ENCODE results near the gene ALG6. TPM values are rescaled to one million over a fixed set of nuclear protein-coding genes. Genes with fewer than 3 reads are reported as not detected.
"Not testable (repeated sequence)": the region's sequence is repeated elsewhere in the genome, so short reads cannot be mapped to it uniquely, and the experiment has no call there.

Gene ALG6
- total RNA-seq, 3 donors from 2014 or later = 13.8 to 16.6 (median 15.3) TPM

GRCh38 chr1:63325279-63325985, 42.0 kb upstream of the ALG6 start:
- DNase-seq (no peak), ATAC-seq (no peak)
- Mint-ChIP-seq H3K4me1 (ENCODE audit: low read depth) (peaks cover 29% of the 10 kb centered on the region), H3K4me3 (no peak overlapping the region), H3K27me3 (ENCODE audit: low read depth) (peaks cover 72% of the 10 kb centered on the region), H3K36me3 (ENCODE audit: insufficient read depth) (peaks cover 3% of the 10 kb centered on the region), H3K9me3 (peaks cover 4% of the 10 kb centered on the region)

- peaks cover 30% of the 10 kb centered on the region for H3K4me1 Mint-ChIP-seq (ENCODE audit: low read depth)
Measured at GRCh38 chr1:63326106-63326472, 41.3 kb upstream of the ALG6 start.

DNA sequence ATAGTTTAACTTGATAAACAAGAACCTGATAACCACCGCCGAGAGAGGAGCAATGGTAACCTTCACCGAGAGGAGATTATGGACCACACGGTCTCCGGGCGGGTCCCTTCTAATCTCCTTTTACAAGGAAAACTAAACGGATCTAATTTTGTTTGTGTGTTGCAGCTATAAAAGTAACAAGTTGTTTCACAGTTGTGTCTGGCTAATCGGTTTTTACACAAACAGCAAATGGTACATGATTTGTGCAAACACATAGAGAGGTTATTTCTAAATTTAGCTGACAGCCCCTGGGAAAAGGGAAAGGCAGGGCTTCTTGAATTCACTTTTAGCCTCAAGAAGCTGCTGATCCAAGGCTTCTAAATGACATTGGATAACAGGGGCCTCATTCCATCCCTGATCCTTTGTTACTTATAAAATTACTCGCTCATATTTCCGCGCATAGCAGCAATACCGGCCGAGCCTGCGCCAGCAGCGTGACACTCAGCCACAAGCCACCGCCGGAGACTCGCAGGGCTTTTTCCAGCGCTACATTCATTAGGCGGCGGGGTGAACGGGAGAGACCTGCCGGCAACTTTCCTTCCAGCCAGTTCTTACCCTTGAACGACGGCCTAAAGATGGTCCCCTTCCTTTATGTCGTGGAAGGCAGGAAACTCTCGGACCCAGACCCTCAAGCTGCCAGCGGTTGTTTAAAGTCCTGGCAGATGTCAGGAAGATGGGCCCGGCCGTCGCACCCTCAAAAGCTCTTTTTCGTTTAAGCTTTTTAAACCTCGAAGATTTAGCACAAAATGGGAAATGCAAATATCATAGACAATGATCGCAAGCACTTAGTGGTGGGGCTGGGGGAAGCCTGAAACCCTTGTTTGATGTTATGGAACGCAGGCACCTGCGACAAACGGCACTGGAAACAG, 40.7 kb upstream of the ALG6 start:
- no peak for ATAC-seq
- no peak for DNase-seq
- Mint-ChIP-seq H3K4me3 (no peak overlapping the region), H3K9me3 (peaks cover 11% of the 10 kb centered on the region), H3K27me3 (ENCODE audit: low read depth) (peaks cover 70% of the 10 kb centered on the region), H3K36me3 (ENCODE audit: insufficient read depth) (peaks cover 3% of the 10 kb centered on the region), H3K4me1 (ENCODE audit: low read depth) (peaks cover 25% of the 10 kb centered on the region)

More at GRCh38 chr1:63326106-63326472, 41.3 kb upstream of the ALG6 start:
- Mint-ChIP-seq H3K36me3 (ENCODE audit: insufficient read depth) (peaks cover 3% of the 10 kb centered on the region), H3K27me3 (ENCODE audit: low read depth) (peaks cover 73% of the 10 kb centered on the region), H3K4me3 (no peak overlapping the region), H3K9me3 (peaks cover 11% of the 10 kb centered on the region)
- DNase-seq = no peak
- no peak for ATAC-seq

- Mint-ChIP-seq H3K36me3 (ENCODE audit: insufficient read depth) (peaks cover 3% of the 10 kb centered on the region), H3K27me3 (ENCODE audit: low read depth) (peaks cover 73% of the 10 kb centered on the region), H3K4me1 (ENCODE audit: low read depth) (peaks cover 21% of the 10 kb centered on the region), H3K9me3 (peaks cover 11% of the 10 kb centered on the region), H3K4me3 (no peak overlapping the region)
- DNase-seq (no peak), ATAC-seq (no peak)
Measured at GRCh38 chr1:63327417-63328054, 39.9 kb upstream of the ALG6 start.

DNA sequence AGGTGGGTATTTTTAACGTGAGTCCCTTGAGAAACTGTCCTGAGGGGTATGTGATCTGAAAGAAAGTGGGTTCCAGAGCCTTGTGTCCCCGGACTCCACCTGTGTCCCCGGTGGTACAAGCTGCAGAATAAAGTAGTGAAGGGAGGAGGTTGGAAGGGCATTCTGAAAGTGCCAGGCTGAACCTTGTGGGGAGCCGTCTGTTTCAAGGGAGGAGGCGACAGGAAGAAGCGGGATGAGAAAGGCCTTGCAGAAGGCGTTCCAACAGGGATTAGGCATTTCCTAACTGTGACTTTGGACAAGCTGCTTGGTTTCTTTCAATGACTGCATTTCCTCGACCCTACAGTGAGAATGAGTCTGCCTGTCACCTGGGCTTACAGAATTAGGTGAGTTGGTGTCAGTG, 39.3 kb upstream of the ALG6 start:
- ATAC-seq (no peak), DNase-seq (no peak)
- Mint-ChIP-seq H3K27me3 (ENCODE audit: low read depth) (peaks cover 77% of the 10 kb centered on the region), H3K9me3 (peaks cover 11% of the 10 kb centered on the region), H3K4me1 (ENCODE audit: low read depth) (peaks cover 21% of the 10 kb centered on the region), H3K36me3 (ENCODE audit: insufficient read depth) (peaks cover 3% of the 10 kb centered on the region), H3K4me3 (no peak overlapping the region)

- H3K4me1 Mint-ChIP-seq (ENCODE audit: low read depth) = peaks cover 18% of the 10 kb centered on the region
- H3K4me3 Mint-ChIP-seq = no peak overlapping the region
- H3K27me3 Mint-ChIP-seq (ENCODE audit: low read depth) = peaks cover 78% of the 10 kb centered on the region
- peaks cover 11% of the 10 kb centered on the region for H3K9me3 Mint-ChIP-seq
- ATAC-seq (no peak), DNase-seq (no peak)
- H3K36me3 Mint-ChIP-seq (ENCODE audit: insufficient read depth) = peaks cover 3% of the 10 kb centered on the region
Measured at GRCh38 chr1:63328781-63329180, 38.6 kb upstream of the ALG6 start.

GRCh38 chr1:63329621-63330330, 37.7 kb upstream of the ALG6 start:
- Mint-ChIP-seq H3K9me3 (peaks cover 11% of the 10 kb centered on the region), H3K4me3 (no peak overlapping the region), H3K4me1 (ENCODE audit: low read depth) (peaks cover 15% of the 10 kb centered on the region), H3K27me3 (ENCODE audit: low read depth) (peaks cover 83% of the 10 kb centered on the region), H3K36me3 (ENCODE audit: insufficient read depth) (peaks cover 3% of the 10 kb centered on the region)
- ATAC-seq (peak in 1 of 2 donors; percentile 10), DNase-seq (no peak)

DNA sequence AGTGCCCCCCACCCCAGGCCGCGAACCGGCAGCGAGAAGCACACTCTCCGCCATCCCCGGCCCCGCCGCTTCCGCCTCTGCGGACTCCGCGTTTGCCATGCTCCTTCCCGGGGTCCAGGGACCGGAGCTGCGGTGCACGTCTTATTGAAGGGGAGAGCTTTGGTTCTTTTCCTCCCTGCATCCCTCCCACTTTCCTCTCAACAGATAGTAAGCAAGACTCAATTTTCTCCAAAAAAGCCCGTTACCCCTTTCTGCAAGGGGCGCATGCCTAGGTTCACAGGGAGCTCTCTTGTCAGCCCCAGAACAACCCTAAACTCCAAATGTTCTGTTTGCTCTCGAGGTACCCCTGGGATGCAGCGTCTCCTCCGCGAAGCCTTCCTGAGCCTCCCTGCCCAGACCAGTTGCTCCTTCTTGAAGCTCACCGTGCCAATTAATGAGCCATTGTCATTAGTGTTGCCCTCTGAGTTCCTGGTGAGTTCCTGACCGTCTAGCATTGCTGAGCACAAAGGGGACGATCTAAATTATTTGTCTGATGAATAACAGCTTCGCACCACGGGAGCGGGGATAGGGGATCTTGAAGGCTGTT, 37.0 kb upstream of the ALG6 start:
- H3K27me3 Mint-ChIP-seq (ENCODE audit: low read depth) = peaks cover 85% of the 10 kb centered on the region
- peaks cover 3% of the 10 kb centered on the region for H3K36me3 Mint-ChIP-seq (ENCODE audit: insufficient read depth)
- no peak for DNase-seq
- peaks cover 11% of the 10 kb centered on the region for H3K9me3 Mint-ChIP-seq
- peaks cover 15% of the 10 kb centered on the region for H3K4me1 Mint-ChIP-seq (ENCODE audit: low read depth)
- no peak for ATAC-seq
- no peak overlapping the region for H3K4me3 Mint-ChIP-seq

GRCh38 chr1:63342402-63342801, 25.0 kb upstream of the ALG6 start:
- Mint-ChIP-seq H3K27me3 (ENCODE audit: low read depth) (peaks cover 28% of the 10 kb centered on the region), H3K4me1 (ENCODE audit: low read depth) (no peaks in the 10 kb centered on the region), H3K9me3 (no peaks in the 10 kb centered on the region), H3K36me3 (ENCODE audit: insufficient read depth) (no peaks in the 10 kb centered on the region), H3K4me3 (no peak overlapping the region)
- no peak for ATAC-seq
- DNase-seq = no peak

GRCh38 chr1:63343922-63344321, 23.5 kb upstream of the ALG6 start:
- DNase-seq = no peak
- no peak for ATAC-seq
- Mint-ChIP-seq H3K4me1 (ENCODE audit: low read depth) (no peaks in the 10 kb centered on the region), H3K36me3 (ENCODE audit: insufficient read depth) (no peaks in the 10 kb centered on the region), H3K9me3 (no peaks in the 10 kb centered on the region), H3K4me3 (no peak overlapping the region), H3K27me3 (ENCODE audit: low read depth) (peaks cover 32% of the 10 kb centered on the region)

DNA sequence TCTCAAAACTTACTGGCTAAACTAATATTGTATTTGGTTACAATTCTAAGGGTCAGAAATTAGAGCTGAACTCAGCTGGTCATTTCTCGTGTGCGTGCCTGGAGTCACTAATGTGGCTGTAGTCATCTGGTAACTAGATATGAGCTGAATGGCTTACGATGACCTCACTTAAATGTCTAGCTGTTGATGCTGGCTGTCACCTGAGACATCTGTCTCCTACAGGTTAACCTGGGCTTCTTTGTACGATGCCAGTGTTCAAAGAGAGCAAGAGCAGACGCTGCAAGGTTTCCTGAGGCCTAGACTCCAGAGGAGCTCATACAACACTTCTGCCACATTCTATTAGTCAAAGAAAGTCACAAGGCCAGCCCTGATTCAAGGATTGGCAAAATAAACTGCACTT, 17.1 kb upstream of the ALG6 start:
- H3K9me3 Mint-ChIP-seq = no peaks in the 10 kb centered on the region
- H3K27me3 Mint-ChIP-seq (ENCODE audit: low read depth) = peaks cover 27% of the 10 kb centered on the region
- no peaks in the 10 kb centered on the region for H3K36me3 Mint-ChIP-seq (ENCODE audit: insufficient read depth)
- DNase-seq = no peak
- ATAC-seq = no peak
- H3K4me1 Mint-ChIP-seq (ENCODE audit: low read depth) = no peaks in the 10 kb centered on the region
- no peak overlapping the region for H3K4me3 Mint-ChIP-seq

DNA sequence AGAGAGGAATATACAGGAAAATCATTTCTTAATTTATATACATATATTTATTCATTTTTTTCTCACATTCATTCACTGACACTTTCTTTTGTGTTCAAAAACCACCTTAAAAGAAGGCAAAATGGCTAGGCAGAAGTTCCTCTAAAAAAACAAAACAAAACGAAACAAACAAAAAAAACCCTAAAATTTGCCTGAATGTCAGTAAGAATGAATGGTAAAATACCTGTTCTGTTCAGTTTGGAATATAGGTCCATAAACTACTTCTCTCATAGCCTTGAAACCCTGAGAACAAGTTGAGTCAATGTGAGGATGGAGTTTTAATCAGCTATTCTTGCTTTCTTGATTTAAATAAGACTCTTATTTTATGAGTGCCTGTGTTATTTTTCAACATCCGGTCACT, 14.7 kb upstream of the ALG6 start:
- no peaks in the 10 kb centered on the region for H3K9me3 Mint-ChIP-seq
- DNase-seq (no peak), ATAC-seq (no peak)
- H3K27me3 Mint-ChIP-seq (ENCODE audit: low read depth) = peaks cover 22% of the 10 kb centered on the region
- no peaks in the 10 kb centered on the region for H3K4me1 Mint-ChIP-seq (ENCODE audit: low read depth)
- H3K36me3 Mint-ChIP-seq (ENCODE audit: insufficient read depth) = no peaks in the 10 kb centered on the region
- no peak overlapping the region for H3K4me3 Mint-ChIP-seq

- H3K27me3 Mint-ChIP-seq (ENCODE audit: low read depth) = peaks cover 26% of the 10 kb centered on the region
- not testable (repeated sequence) for H3K36me3 Mint-ChIP-seq (ENCODE audit: insufficient read depth); ATAC-seq; DNase-seq; H3K4me3 Mint-ChIP-seq; H3K9me3 Mint-ChIP-seq; H3K4me1 Mint-ChIP-seq (ENCODE audit: low read depth)
Measured at GRCh38 chr1:63356234-63356633, 11.2 kb upstream of the ALG6 start.

GRCh38 chr1:63359561-63359960, 7.9 kb upstream of the ALG6 start:
- Mint-ChIP-seq H3K27me3 (ENCODE audit: low read depth) (peaks cover 25% of the 10 kb centered on the region), H3K4me1 (ENCODE audit: low read depth) (no peaks in the 10 kb centered on the region), H3K4me3 (no peak overlapping the region), H3K9me3 (no peaks in the 10 kb centered on the region), H3K36me3 (ENCODE audit: insufficient read depth) (no peaks in the 10 kb centered on the region)
- ATAC-seq = no peak
- no peak for DNase-seq

All from activated T-cell treated with anti-CD3 and anti-CD28 coated beads, Interleukin-2, amount 50 U/mL, for 4 hours (primary cell).